IgD-negative memory B cell (primary cell): Measurements from ENCODE around the gene FSD2. TPM values are rescaled to one million over a fixed set of nuclear protein-coding genes. Genes with fewer than 3 reads are reported as not detected.
"Not testable (repeated sequence)": the region's sequence is repeated elsewhere in the genome, so short reads cannot be mapped to it uniquely, and the experiment has no call there.

Experiments used
- H3K27ac Mint-ChIP-seq, 3 donors: one replicate each; pipeline ENCODE4 v1.8.0; 2020 to 2022; ENCODE audit warnings: mild to moderate bottlenecking in 3 of 3, mixed read lengths in 3 of 3, moderate library complexity in 1 of 3
- H3K27me3 Mint-ChIP-seq: one replicate; pipeline ENCODE4 v1.8.0; 2021; ENCODE audit warnings: mixed read lengths
- H3K36me3 Mint-ChIP-seq: one replicate; pipeline ENCODE4 v1.8.0; 2020; ENCODE audit warnings: mild to moderate bottlenecking, mixed read lengths
- H3K4me1 Mint-ChIP-seq, 3 donors: one replicate each; pipeline ENCODE4 v1.8.0; 2020 to 2022; ENCODE audit warnings: mixed read lengths in 3 of 3, mild to moderate bottlenecking in 1 of 3
- H3K4me3 Mint-ChIP-seq, 4 donors: one replicate each; pipeline ENCODE4 v1.8.0; 2020 to 2022; ENCODE audit warnings: mild to moderate bottlenecking in 4 of 4, mixed read lengths in 4 of 4, moderate library complexity in 3 of 4
- H3K9me3 Mint-ChIP-seq, 3 donors: one replicate each; pipeline ENCODE4 v1.8.0; 2020 to 2021; ENCODE audit warnings: mixed read lengths in 3 of 3, mild to moderate bottlenecking in 1 of 3
- polyA plus RNA-seq: library from polyadenylated mRNA; unstranded; fragments of 300-500 nt; fragmentation: Illumina TruSeq; gene quantifications from one replicate; pipeline ENCODE4 v1.2.3, GENCODE V29; 2021

Gene FSD2
- polyA plus RNA-seq, 1 donor from 2014 or later, result 0.09 TPM

- peaks cover 3 to 13% (median 7%) of the 10 kb centered on the region in 3 donors for H3K4me1 Mint-ChIP-seq
- H3K36me3 Mint-ChIP-seq, result peaks cover 12% of the 10 kb centered on the region
- H3K27ac Mint-ChIP-seq, result no peak overlapping the region
- peaks cover 0 to 3% (median 0%) of the 10 kb centered on the region in 3 donors for H3K9me3 Mint-ChIP-seq
- H3K27me3 Mint-ChIP-seq, result no peaks in the 10 kb centered on the region
- H3K4me3 Mint-ChIP-seq, result no peak overlapping the region
These were observed 33.3 kb upstream of the FSD2 start for GRCh38 chr15:82839136-82839535.

- peaks cover 0 to 3% (median 0%) of the 10 kb centered on the region in 3 donors for H3K9me3 Mint-ChIP-seq
- H3K36me3 Mint-ChIP-seq, result peaks cover 13% of the 10 kb centered on the region
- H3K27ac Mint-ChIP-seq, result no peak overlapping the region
- H3K4me3 Mint-ChIP-seq, result no peak overlapping the region
- H3K4me1 Mint-ChIP-seq, result peaks cover 2 to 7% (median 3%) of the 10 kb centered on the region in 3 donors
- no peaks in the 10 kb centered on the region for H3K27me3 Mint-ChIP-seq
These were observed 32.3 kb upstream of the FSD2 start for GRCh38 chr15:82838096-82838735.

GRCh38 chr15:82835391-82835917, 29.6 kb upstream of the FSD2 start:
- H3K27me3 Mint-ChIP-seq, result no peaks in the 10 kb centered on the region
- no peak overlapping the region for H3K4me3 Mint-ChIP-seq
- H3K9me3 Mint-ChIP-seq, result peaks cover 0 to 3% (median 0%) of the 10 kb centered on the region in 3 donors
- H3K36me3 Mint-ChIP-seq, result peaks cover 13% of the 10 kb centered on the region
- H3K4me1 Mint-ChIP-seq, result peaks cover 0 to 5% (median 2%) of the 10 kb centered on the region in 3 donors
- H3K27ac Mint-ChIP-seq, result no peak overlapping the region

- H3K4me3 Mint-ChIP-seq, result no peak overlapping the region
- no peaks in the 10 kb centered on the region for H3K27me3 Mint-ChIP-seq
- peaks cover 0 to 5% (median 2%) of the 10 kb centered on the region in 3 donors for H3K4me1 Mint-ChIP-seq
- H3K9me3 Mint-ChIP-seq, result peaks cover 0 to 3% (median 0%) of the 10 kb centered on the region in 3 donors
- H3K36me3 Mint-ChIP-seq, result peaks cover 11% of the 10 kb centered on the region
- H3K27ac Mint-ChIP-seq, result peak overlapping the region in 2 of 3 donors; percentile 32 to 66
These were observed 27.5 kb upstream of the FSD2 start for GRCh38 chr15:82833362-82833682.

GRCh38 chr15:82832601-82833361, 26.9 kb upstream of the FSD2 start:
- Mint-ChIP-seq H3K4me1 (peaks cover 0 to 2% (median 2%) of the 10 kb centered on the region in 3 donors), H3K36me3 (peaks cover 9% of the 10 kb centered on the region), H3K4me3 (no peak overlapping the region)

GRCh38 chr15:82831894-82832600, 26.2 kb upstream of the FSD2 start:
- Mint-ChIP-seq H3K27me3 (no peaks in the 10 kb centered on the region), H3K4me1 (peaks cover 0 to 2% (median 2%) of the 10 kb centered on the region in 3 donors), H3K9me3 (no peaks in the 10 kb centered on the region), H3K36me3 (peaks cover 9% of the 10 kb centered on the region), H3K4me3 (no peak overlapping the region), H3K27ac (peak overlapping the region in 1 of 3 donors; percentile 0)

More at GRCh38 chr15:82832601-82833361, 26.9 kb upstream of the FSD2 start:
- Mint-ChIP-seq H3K9me3 (peaks cover 0 to 1% (median 0%) of the 10 kb centered on the region in 3 donors), H3K27ac (peak overlapping the region; percentile 0 to 66 (median 32)), H3K27me3 (no peaks in the 10 kb centered on the region)

- Mint-ChIP-seq H3K9me3 (no peaks in the 10 kb centered on the region), H3K27me3 (no peaks in the 10 kb centered on the region), H3K4me1 (peaks cover 0 to 2% (median 2%) of the 10 kb centered on the region in 3 donors), H3K27ac (no peak overlapping the region), H3K4me3 (peak overlapping the region in 1 of 4 donors; percentile 32), H3K36me3 (peaks cover 6% of the 10 kb centered on the region)
These were observed 24.7 kb upstream of the FSD2 start for GRCh38 chr15:82830427-82831173.

- Mint-ChIP-seq H3K4me1 (peaks cover 0 to 2% (median 2%) of the 10 kb centered on the region in 3 donors), H3K4me3 (no peak overlapping the region)
These were observed 23.4 kb upstream of the FSD2 start for GRCh38 chr15:82829234-82829633.

GRCh38 chr15:82828075-82828474, 22.2 kb upstream of the FSD2 start:
- H3K36me3 Mint-ChIP-seq, result peaks cover 4% of the 10 kb centered on the region
- peak overlapping the region in 1 of 3 donors; percentile 50 for H3K27ac Mint-ChIP-seq
- H3K9me3 Mint-ChIP-seq, result no peaks in the 10 kb centered on the region

More at GRCh38 chr15:82829234-82829633, 23.4 kb upstream of the FSD2 start:
- Mint-ChIP-seq H3K27ac (no peak overlapping the region), H3K36me3 (peaks cover 6% of the 10 kb centered on the region), H3K27me3 (no peaks in the 10 kb centered on the region), H3K9me3 (no peaks in the 10 kb centered on the region)

GRCh38 chr15:82823049-82823448, 17.2 kb upstream of the FSD2 start:
- H3K36me3 Mint-ChIP-seq, result peaks cover 4% of the 10 kb centered on the region
- no peak overlapping the region for H3K4me3 Mint-ChIP-seq
- H3K27ac Mint-ChIP-seq, result no peak overlapping the region
- H3K4me1 Mint-ChIP-seq, result peaks cover 0 to 4% (median 1%) of the 10 kb centered on the region in 3 donors
- no peaks in the 10 kb centered on the region for H3K9me3 Mint-ChIP-seq
- H3K27me3 Mint-ChIP-seq, result no peaks in the 10 kb centered on the region

More at GRCh38 chr15:82828075-82828474, 22.2 kb upstream of the FSD2 start:
- Mint-ChIP-seq H3K4me3 (no peak overlapping the region), H3K4me1 (peaks cover 0 to 2% (median under 1%) of the 10 kb centered on the region in 3 donors), H3K27me3 (no peaks in the 10 kb centered on the region)

- H3K9me3 Mint-ChIP-seq, H3K27me3 Mint-ChIP-seq, H3K4me1 Mint-ChIP-seq, H3K36me3 Mint-ChIP-seq, H3K27ac Mint-ChIP-seq, H3K4me3 Mint-ChIP-seq: not testable (repeated sequence)
These were observed 16.0 kb upstream of the FSD2 start for GRCh38 chr15:82821851-82822250.

- H3K27ac Mint-ChIP-seq, H3K27me3 Mint-ChIP-seq, H3K4me1 Mint-ChIP-seq, H3K36me3 Mint-ChIP-seq, H3K9me3 Mint-ChIP-seq, H3K4me3 Mint-ChIP-seq: not testable (repeated sequence)
These were observed 15.5 kb upstream of the FSD2 start for GRCh38 chr15:82821396-82821795.

- H3K36me3 Mint-ChIP-seq, result peaks cover 5% of the 10 kb centered on the region
- no peaks in the 10 kb centered on the region for H3K27me3 Mint-ChIP-seq
- H3K4me1 Mint-ChIP-seq, result peaks cover 2 to 4% (median 4%) of the 10 kb centered on the region in 3 donors
- H3K9me3 Mint-ChIP-seq, result no peaks in the 10 kb centered on the region
- no peak overlapping the region for H3K4me3 Mint-ChIP-seq
- H3K27ac Mint-ChIP-seq, result no peak overlapping the region
These were observed 14.3 kb upstream of the FSD2 start for GRCh38 chr15:82820128-82820527.

GRCh38 chr15:82812994-82813393, 7.1 kb upstream of the FSD2 start:
- Mint-ChIP-seq H3K27ac (peak overlapping the region in 1 of 3 donors; percentile 59), H3K36me3 (peaks cover 3% of the 10 kb centered on the region)

More at GRCh38 chr15:82812994-82813393, 7.1 kb upstream of the FSD2 start:
- Mint-ChIP-seq H3K4me3 (peak overlapping the region in 1 of 4 donors; percentile 27), H3K4me1 (peaks cover 25 to 37% (median 34%) of the 10 kb centered on the region in 3 donors), H3K9me3 (no peaks in the 10 kb centered on the region), H3K27me3 (no peaks in the 10 kb centered on the region)
